GM21528 (cell line): Measurements from ENCODE around the gene DIPK1A.

Experiments
- ATAC-seq: cut with Tn5 transposase; IDR thresholded peaks from one replicate; pipeline ENCODE4 v1.9.1; 2021; ENCODE audit warnings: mild to moderate bottlenecking, moderate library complexity; ENCODE audit not compliant: unreplicated experiment, low FRiP score

Gene DIPK1A

GRCh38 chr1:92956254-92957029 lies 4.8 kb downstream of the DIPK1A start:
- ATAC-seq, result no peak

DNA sequence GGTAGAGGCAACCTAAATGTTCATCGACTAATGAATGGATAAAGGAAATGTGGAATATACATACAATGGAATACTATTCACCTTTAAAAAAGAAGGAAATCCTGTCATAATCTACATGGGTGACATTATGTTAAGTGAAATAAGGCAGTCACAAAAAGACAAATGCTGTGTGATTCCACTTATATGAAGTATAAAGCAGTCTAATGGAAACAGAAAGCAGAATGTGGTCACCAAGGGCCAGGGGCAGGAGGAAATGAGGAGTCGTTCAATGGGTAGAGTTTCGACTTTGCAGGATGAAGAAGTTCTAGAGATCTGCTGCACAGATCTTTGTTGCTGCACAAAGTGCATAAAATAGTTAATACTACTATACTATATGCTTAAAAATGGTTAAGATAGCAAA lies 7.8 kb downstream of the DIPK1A start:
- ATAC-seq, result peak; percentile 54

GRCh38 chr1:92952714-92953113 lies 8.5 kb downstream of the DIPK1A start:
- ATAC-seq, result no peak

DNA sequence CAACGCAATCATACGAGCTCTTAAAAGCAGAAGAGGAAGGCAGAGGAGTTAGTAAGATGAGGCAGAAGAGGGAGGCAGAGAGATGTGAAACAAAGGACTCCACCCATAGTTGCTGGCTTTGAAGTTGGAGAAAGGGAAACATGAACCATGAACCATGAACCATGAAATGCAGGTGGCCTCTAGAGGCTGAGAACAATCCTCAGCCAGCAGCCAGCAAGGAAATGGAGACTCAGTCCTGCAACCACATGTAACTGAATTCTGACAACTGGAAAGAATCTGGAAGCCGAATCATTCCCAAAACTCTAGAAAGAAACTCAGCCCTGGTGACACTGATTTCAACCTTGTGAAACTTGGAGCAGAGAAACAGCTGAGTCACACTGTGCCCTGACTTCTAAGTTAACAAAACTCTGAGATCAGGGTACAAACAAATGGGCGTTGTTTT lies 10.1 kb downstream of the DIPK1A start:
- peak; percentile 56 for ATAC-seq

DNA sequence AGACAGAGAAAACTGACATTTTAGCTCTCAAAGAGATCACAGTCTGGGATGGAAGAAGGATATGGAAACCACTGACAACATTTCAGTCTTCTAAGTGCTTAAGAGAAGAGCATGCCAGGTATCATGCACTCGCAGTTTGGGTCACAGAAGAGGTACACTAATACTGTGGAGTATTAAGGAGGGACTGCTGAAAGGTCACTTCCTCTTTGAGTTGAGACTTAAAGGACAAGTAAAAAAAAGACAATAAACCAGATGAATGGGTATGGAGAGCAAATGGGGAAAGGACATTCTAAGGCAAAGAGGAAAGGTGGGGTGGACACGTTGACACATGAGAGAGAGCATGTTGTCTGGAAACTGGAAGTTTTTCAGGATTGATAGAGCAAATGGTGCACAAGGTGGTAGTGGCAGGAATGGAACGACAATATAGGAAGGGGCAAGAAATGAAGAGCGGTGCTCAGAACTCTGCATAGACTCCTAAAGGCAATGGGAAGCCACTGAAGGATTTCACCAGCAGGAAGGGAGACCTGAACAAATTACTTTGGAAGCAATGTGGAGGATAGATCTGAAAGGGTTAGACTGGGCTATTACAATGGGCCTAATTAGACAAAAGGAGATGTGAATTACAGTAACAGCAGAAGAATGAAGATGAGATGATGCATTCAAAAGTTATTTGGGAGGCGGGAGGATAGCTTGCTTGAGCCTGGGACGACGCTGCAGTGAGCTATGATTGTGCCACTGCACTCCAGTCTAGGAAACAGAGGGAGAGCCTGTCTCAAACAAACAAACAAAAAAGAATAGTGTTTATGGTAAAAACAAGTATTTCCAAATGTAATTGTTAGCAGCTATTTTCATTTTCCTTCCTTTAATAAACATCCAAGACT lies 11.1 kb downstream of the DIPK1A start:
- no peak for ATAC-seq

- ATAC-seq, result no peak
Observed at GRCh38 chr1:92948071-92948470, 13.2 kb downstream of the DIPK1A start.

GRCh38 chr1:92945748-92946270 lies 15.5 kb downstream of the DIPK1A start:
- no peak for ATAC-seq

DNA sequence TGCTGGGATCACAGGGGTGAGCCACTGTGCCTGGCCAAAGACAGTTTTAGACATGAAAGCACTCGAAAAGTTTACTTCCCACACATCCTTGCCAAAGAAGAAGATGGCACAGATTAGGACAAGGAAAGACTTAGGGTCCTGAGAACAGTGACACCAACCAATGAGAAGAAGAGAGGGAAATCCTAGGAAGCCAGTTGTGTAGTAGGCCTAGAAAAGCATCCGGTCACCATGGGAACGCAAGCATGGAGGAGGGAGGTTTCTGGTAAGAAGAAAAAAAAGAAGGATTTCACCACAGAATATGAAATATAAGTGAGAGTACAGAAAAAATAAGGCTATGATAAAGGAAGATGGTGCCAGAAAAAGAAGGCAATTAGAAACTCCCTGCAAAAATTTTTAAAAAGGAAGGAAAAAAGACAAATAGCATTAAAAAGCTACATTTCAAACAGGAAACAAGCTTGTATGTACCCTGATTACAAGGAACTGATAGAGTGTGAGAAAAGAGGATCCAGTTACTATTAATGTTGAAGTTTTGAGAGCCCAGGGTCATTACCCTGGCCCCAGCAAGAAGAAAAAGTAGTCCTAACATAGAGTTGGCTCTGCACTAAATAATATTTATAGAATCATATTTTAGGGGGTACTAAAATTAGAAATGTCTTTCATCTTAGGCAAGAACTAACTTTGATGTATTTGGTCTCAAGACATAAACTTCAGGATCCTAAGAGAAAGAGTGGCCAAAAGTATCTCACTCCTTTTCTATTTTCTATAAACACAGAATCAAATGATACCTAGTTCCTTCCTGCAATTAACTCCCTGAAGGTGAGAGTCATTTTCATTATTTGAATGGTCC lies 16.1 kb downstream of the DIPK1A start:
- ATAC-seq, result no peak

DNA sequence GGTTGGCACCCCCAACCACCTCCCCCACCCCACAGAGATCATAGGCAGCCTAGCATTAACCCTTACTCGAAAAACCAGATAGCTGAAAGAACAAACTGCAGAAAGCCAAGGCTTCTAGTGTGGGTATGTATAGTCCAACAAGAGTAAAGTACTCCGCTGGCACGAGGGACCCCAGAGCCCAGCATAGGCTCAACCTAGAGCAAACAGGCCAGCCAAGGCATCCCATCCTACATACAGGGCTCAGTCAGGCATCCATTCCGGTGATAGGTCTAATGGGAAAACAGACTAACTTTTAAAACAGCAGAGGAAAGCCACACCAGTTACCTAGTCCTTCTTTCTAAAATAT lies 17.8 kb downstream of the DIPK1A start:
- ATAC-seq, result no peak

- no peak for ATAC-seq
Observed at GRCh38 chr1:92940541-92940940, 20.7 kb downstream of the DIPK1A start.

DNA sequence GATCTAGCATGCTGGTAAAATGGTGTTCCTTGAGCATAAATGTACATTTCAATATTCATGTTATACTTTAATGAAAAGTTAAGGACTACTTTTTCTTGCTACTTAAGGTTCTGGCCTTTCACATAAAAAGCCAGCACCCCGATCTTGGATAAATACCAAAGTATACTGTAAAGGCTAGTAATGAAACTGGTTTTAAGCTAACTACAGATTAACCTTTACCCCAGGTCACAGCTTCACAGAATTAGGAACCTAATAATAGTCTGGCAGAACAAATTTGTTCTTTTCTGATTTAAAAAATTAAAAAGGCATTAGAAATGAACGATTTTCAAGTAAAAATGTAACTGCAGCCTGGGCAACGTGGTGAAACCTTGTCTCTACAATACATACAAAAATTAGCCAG lies 23.5 kb downstream of the DIPK1A start:
- ATAC-seq, result no peak

- no peak for ATAC-seq
Observed at GRCh38 chr1:92936865-92937264, 24.4 kb downstream of the DIPK1A start.

GRCh38 chr1:92934395-92935378 lies 26.6 kb downstream of the DIPK1A start:
- ATAC-seq, result no peak

GRCh38 chr1:92933459-92933858 lies 27.8 kb downstream of the DIPK1A start:
- ATAC-seq, result no peak

- ATAC-seq, result no peak
Observed at GRCh38 chr1:92931691-92932090, 29.6 kb downstream of the DIPK1A start.

DNA sequence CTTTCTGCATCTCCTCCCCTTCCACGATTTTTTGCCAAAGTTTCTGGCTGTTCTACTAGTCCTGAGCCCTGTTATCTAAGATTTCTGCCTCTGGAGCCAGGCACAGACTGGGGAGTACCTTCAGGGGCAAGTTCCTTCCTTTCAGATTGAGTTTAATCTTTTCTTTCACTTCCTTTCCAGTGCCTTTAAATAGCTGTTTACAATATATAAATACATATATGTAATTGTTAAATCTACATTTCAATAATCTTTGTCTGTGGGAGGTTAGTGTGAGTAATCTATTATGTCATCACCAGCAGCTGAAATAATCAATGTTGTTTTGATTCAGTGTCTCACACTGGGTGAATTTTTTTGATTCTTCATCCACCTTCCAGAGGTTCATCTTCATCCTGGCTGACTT lies 31.8 kb downstream of the DIPK1A start:
- ATAC-seq, result no peak

- no peak for ATAC-seq
Observed at GRCh38 chr1:92927870-92928269, 33.4 kb downstream of the DIPK1A start.

DNA sequence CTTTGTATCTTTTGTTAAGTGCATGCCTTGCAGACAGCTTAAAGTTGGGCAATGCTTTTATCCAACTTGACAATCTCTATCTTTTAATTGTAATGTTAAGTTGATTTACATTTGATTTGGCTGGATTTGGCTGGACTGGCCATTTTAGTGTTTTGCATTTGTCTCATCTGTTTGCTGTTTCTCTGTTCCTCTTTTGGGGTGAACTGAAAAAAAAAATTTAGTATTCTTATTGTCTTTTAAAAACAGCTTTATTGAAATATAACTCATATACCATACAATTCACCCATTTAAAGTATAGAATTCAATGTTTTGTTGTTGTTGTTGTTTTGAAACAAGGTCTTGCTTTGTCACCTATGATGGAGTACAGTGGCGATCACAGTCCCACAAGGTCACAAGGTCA lies 34.4 kb downstream of the DIPK1A start:
- no peak for ATAC-seq

DNA sequence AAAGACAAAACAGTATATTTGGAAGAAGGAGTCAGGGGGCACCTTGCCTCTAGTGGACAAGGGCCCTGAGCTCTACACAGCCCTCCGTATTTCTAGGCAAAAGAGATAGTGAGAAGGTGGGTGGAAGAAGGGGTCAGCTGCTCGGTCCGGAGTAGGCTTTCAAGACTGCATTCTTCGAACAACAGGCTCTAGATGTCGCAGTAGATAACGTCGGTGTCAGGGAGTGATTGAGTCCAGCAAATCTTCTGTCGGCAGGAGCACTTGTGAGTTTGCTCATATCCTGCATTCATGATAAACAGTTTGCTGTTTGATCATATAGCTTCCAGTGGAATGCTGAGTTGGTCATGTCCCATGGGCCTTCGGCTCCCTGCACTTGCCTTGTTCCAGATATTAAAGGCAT lies 36.8 kb downstream of the DIPK1A start:
- ATAC-seq, result no peak
